Hippocampal formation (tissue), 2 donors: ENCODE measurements around the gene CYP26B1.

Experiments
- DNase-seq, 2 donors: peaks; one replicate each; lab custom pipeline; 2025; lab: John Stamatoyannopoulos, UW

The CYP26B1 gene

GRCh38 chr2:72155151-72155550 lies 7.5 kb upstream of the CYP26B1 start:
- no peak for DNase-seq

- no peak for DNase-seq
These were observed 6.8 kb upstream of the CYP26B1 start for GRCh38 chr2:72154386-72154975.

GRCh38 chr2:72153924-72154323 lies 6.3 kb upstream of the CYP26B1 start:
- no peak for DNase-seq

GRCh38 chr2:72153026-72153791 lies 5.5 kb upstream of the CYP26B1 start:
- no peak for DNase-seq

- DNase-seq = no peak
These were observed 3.2 kb upstream of the CYP26B1 start for GRCh38 chr2:72150861-72151356.

GRCh38 chr2:72150157-72150860 lies 2.6 kb upstream of the CYP26B1 start:
- peak; percentile 70 to 72 for DNase-seq

- no peak for DNase-seq
These were observed 2.0 kb upstream of the CYP26B1 start for GRCh38 chr2:72149556-72150156.

- peak; percentile 28 to 48 for DNase-seq
These were observed 1.3 kb upstream of the CYP26B1 start for GRCh38 chr2:72148837-72149555.

GRCh38 chr2:72148003-72148836 lies 558 bp upstream of the CYP26B1 start:
- DNase-seq = no peak

GRCh38 chr2:72146347-72147302 lies 1.0 kb downstream of the CYP26B1 start:
- DNase-seq = no peak

- DNase-seq = peak; percentile 45 to 51
These were observed 1.9 kb downstream of the CYP26B1 start for GRCh38 chr2:72145658-72146329.

- peak in 1 of 2 donors; percentile 45 for DNase-seq
These were observed 2.4 kb downstream of the CYP26B1 start for GRCh38 chr2:72145289-72145657.

- DNase-seq = no peak
These were observed 2.9 kb downstream of the CYP26B1 start for GRCh38 chr2:72144632-72145288.

- DNase-seq = no peak
These were observed 3.4 kb downstream of the CYP26B1 start for GRCh38 chr2:72144274-72144631.

GRCh38 chr2:72143441-72144273 lies 4.0 kb downstream of the CYP26B1 start:
- no peak for DNase-seq

GRCh38 chr2:72142570-72143440 lies 4.9 kb downstream of the CYP26B1 start:
- peak in 1 of 2 donors; percentile 12 for DNase-seq
